Glutamatergic neuron (in vitro differentiated cells): ENCODE measurements around the gene AP2S1. TPM values are rescaled to one million over a fixed set of nuclear protein-coding genes. Genes with fewer than 3 reads are reported as not detected.

Experiments
- DNase-seq: peaks from one replicate; pipeline ENCODE4 v3.0.0; 2022
- H3K27ac Mint-ChIP-seq: one replicate; pipeline ENCODE4 v1.8.0; 2020; ENCODE audit warnings: mild to moderate bottlenecking, mixed read lengths, inconsistent platforms; ENCODE audit not compliant: unreplicated experiment
- H3K27me3 Mint-ChIP-seq: one replicate; pipeline ENCODE4 v1.8.0; 2020; ENCODE audit warnings: mild to moderate bottlenecking, moderate library complexity, mixed read lengths, inconsistent platforms; ENCODE audit not compliant: unreplicated experiment
- H3K36me3 Mint-ChIP-seq: one replicate; pipeline ENCODE4 v1.8.0; 2020; ENCODE audit warnings: mild to moderate bottlenecking, mixed read lengths, inconsistent platforms; ENCODE audit not compliant: unreplicated experiment
- H3K4me1 Mint-ChIP-seq: one replicate; pipeline ENCODE4 v1.8.0; 2020; ENCODE audit warnings: mild to moderate bottlenecking, low read depth, mixed read lengths, inconsistent platforms; ENCODE audit not compliant: unreplicated experiment
- H3K4me3 Mint-ChIP-seq: one replicate; pipeline ENCODE4 v1.8.0; 2020; ENCODE audit warnings: mild to moderate bottlenecking, mixed read lengths, inconsistent platforms; ENCODE audit not compliant: unreplicated experiment
- H3K9me3 Mint-ChIP-seq: one replicate; pipeline ENCODE4 v1.8.0; 2020; ENCODE audit warnings: mild to moderate bottlenecking, moderate library complexity, mixed read lengths, inconsistent platforms; ENCODE audit not compliant: unreplicated experiment
- CTCF ChIP-seq: fragments of 200-600 bp; sonication (generic); IDR thresholded peaks from one replicate; pipeline ENCODE4 v1.5.0; 2021; ENCODE audit not compliant: partially characterized antibody, unreplicated experiment
- total RNA-seq: library from RNA; stranded (reverse); fragmentation: NEBNext Ultra II Directional; extraction: Animal tissue kit (Norgen Biotek cat#: 25700); gene quantifications from one replicate; pipeline ENCODE4 v1.2.1, GENCODE V29; 2021; ENCODE audit not compliant: unreplicated experiment

AP2S1 gene
- total RNA-seq, 1 donor from 2014 or later, result 95.4 TPM

DNA sequence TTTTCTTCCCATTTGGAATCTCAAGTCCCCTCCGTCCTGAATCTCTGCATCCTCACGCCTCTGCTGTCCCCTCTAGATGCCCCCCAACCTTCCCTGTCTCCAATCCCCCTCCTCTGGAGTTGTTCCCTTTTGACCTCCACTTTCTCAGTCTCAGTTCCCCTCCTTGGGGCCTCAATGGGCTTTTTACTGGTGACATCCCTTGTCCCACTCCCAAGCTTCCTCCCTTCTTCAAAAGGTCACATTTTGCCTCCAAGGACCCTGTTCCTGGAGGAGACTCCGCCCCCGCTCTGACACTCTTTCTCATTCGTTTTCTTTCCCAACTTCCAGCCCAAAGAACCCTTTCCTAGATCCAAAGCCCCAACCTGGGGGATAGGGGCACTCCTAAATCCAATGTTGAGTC is 1.0 kb downstream of the AP2S1 start:
- no peak for TF ChIP-seq CTCF
- peak overlapping the region; percentile 96 for H3K4me3 Mint-ChIP-seq
- peaks cover 6% of the 10 kb centered on the region for H3K4me1 Mint-ChIP-seq
- H3K27ac Mint-ChIP-seq, result peak overlapping the region; percentile 91
- no peaks in the 10 kb centered on the region for H3K36me3 Mint-ChIP-seq
- no peak for DNase-seq
- peaks cover 3% of the 10 kb centered on the region for H3K9me3 Mint-ChIP-seq
- H3K27me3 Mint-ChIP-seq, result peaks cover 5% of the 10 kb centered on the region

DNA sequence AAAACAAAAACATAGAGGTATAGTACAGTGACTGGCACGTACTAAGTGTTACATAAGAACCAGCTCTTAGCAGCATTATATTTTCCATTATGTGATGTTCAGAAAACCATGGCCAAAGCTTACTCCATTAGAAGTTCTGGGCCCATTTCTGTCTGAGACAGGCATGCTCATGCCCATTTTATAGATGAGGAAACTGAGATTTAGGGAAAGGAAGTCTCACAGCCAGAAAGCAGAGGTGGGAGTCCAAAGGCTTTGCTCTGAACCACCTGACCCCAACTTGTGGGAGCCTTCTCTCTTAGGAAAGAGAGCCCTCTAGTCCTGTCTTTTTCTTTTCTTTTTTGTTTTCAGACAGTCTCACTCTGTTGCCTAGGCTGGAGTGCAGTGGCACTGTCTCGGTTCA is 2.3 kb downstream of the AP2S1 start:
- Mint-ChIP-seq H3K36me3 (no peaks in the 10 kb centered on the region), H3K9me3 (peaks cover 3% of the 10 kb centered on the region), H3K4me1 (peaks cover 6% of the 10 kb centered on the region), H3K4me3 (no peak overlapping the region), H3K27me3 (peaks cover 5% of the 10 kb centered on the region), H3K27ac (no peak overlapping the region)
- DNase-seq, result no peak
- no peak for TF ChIP-seq CTCF

DNA sequence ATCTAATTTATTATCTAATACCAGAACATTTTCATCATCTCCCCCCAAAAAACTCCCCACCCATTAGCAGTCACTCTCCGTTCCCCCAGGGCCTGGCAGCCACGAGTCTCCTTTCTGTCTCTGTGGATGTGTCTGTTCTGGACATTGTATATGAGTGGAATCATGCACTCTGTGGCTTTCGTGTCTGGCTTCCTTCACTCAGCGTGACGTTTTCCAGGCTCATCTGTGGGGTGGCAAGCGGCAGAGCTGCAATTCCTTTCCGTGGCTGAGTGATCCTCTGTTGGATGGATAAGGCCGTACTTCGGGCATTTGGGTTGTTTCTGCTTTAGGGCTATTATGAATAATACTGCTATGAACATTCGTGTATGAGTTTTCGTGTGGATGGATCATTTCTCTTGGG is 3.1 kb downstream of the AP2S1 start:
- TF ChIP-seq CTCF, result no peak
- no peak overlapping the region for H3K4me3 Mint-ChIP-seq
- H3K36me3 Mint-ChIP-seq, result no peaks in the 10 kb centered on the region
- no peak overlapping the region for H3K27ac Mint-ChIP-seq
- peaks cover 9% of the 10 kb centered on the region for H3K27me3 Mint-ChIP-seq
- peaks cover 6% of the 10 kb centered on the region for H3K4me1 Mint-ChIP-seq
- peaks cover 3% of the 10 kb centered on the region for H3K9me3 Mint-ChIP-seq
- no peak for DNase-seq

- Mint-ChIP-seq H3K9me3 (peaks cover 3% of the 10 kb centered on the region), H3K4me3 (peak overlapping the region; percentile 30), H3K36me3 (no peaks in the 10 kb centered on the region), H3K27me3 (peaks cover 9% of the 10 kb centered on the region), H3K27ac (no peak overlapping the region), H3K4me1 (peaks cover 6% of the 10 kb centered on the region)
- no peak for DNase-seq
- TF ChIP-seq CTCF, result no peak
Measured at GRCh38 chr19:46845959-46846459, 4.6 kb downstream of the AP2S1 start.

DNA sequence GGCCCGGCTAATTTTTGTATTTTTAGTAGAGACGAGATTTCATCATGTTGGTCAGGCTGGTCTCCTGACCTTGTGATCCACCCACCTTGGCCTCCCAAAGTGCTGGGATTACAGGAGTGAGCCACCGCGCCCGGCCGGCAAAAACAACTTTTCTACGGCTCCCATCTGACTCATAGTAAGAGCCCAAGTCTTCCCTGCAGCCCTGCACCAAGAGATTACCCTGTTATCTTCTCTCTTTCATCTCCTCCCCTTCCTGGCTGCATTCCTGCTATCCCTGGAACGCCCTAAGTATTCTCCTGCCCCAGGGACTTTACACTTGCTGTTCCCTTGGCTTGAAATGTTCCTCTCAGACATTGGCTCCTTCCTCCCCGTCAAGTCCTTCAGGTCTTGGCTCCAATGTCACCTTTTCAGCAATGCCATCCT is 6.6 kb downstream of the AP2S1 start:
- no peak overlapping the region for H3K27ac Mint-ChIP-seq
- peak overlapping the region; percentile 46 for H3K4me3 Mint-ChIP-seq
- TF ChIP-seq CTCF, result no peak
- no peak for DNase-seq
- no peaks in the 10 kb centered on the region for H3K4me1 Mint-ChIP-seq
- H3K9me3 Mint-ChIP-seq, result no peaks in the 10 kb centered on the region
- peaks cover 6% of the 10 kb centered on the region for H3K27me3 Mint-ChIP-seq
- no peaks in the 10 kb centered on the region for H3K36me3 Mint-ChIP-seq
